HepG2 (cell line): Measurements from ENCODE around the gene SLX4. TPM values are rescaled to one million over a fixed set of nuclear protein-coding genes. Genes with fewer than 3 reads are reported as not detected.

Source experiments
- LCORL ChIP-seq, 2 experiments: fragments of 450-650 bp in 1 of 2; sonication (generic) in 1 of 2; formaldehyde crosslinking in 1 of 2; IDR thresholded peaks; 2 replicates each; pipeline versions ENCODE4 v1.5.0 to v1.6.1; 2017 to 2020; ENCODE audit warnings: antibody characterized with exemption in 1 of 2, missing genetic modification reagents in 1 of 2
- LRRFIP1 ChIP-seq: sonication (generic); formaldehyde crosslinking; conservative IDR thresholded peaks from 2 replicates; pipeline ENCODE4 v1.4.0; 2020; ENCODE audit warnings: missing genetic modification reagents
- RARA ChIP-seq: IDR thresholded peaks from 2 replicates; pipeline ENCODE4 v1.6.1; 2016; ENCODE audit warnings: missing genetic modification reagents, missing compliant biosample characterization
- SALL1 ChIP-seq: sonication (generic); formaldehyde crosslinking; IDR thresholded peaks from 2 replicates; pipeline ENCODE4 v1.8.0; 2022; ENCODE audit warnings: mild to moderate bottlenecking, missing genetic modification reagents
- SP4 ChIP-seq: sonication (generic); formaldehyde crosslinking; IDR thresholded peaks from 2 replicates; pipeline ENCODE4 v1.8.1; 2023; ENCODE audit warnings: mild to moderate bottlenecking, missing genetic modification reagents
- ZNF292 ChIP-seq: sonication (generic); formaldehyde crosslinking; IDR thresholded peaks from 2 replicates; pipeline ENCODE4 v1.8.1; 2022; ENCODE audit warnings: mild to moderate bottlenecking, low read depth, missing genetic modification reagents, borderline replicate concordance
- ZNF407 ChIP-seq: sonication (generic); formaldehyde crosslinking; IDR thresholded peaks from one replicate; pipeline ENCODE4 v1.5.1; 2020; ENCODE audit warnings: mild to moderate bottlenecking, missing genetic modification reagents; ENCODE audit errors: not compliant biosample characterization
- ZNF576 ChIP-seq: sonication (generic); formaldehyde crosslinking; IDR thresholded peaks from 2 replicates; pipeline ENCODE4 v1.4.0; 2020; ENCODE audit warnings: mild to moderate bottlenecking, missing genetic modification reagents
- ZNF777 ChIP-seq: sonication (generic); formaldehyde crosslinking; IDR thresholded peaks from 2 replicates; pipeline ENCODE4 v1.4.0; 2020; ENCODE audit warnings: missing genetic modification reagents
- polyA plus RNA-seq, 8 experiments: library from polyadenylated mRNA; depleted of rRNA in 3 of 8; stranded (reverse) in 7 of 8; unstranded in 1 of 8; fragments of >200 nt; fragmentation: Illumina TruSeq in 4 of 8; extraction: Trizol in 4 of 8; gene quantifications; 2 replicates each; pipeline versions ENCODE4 v1.2.1 to v1.2.3, GENCODE V29; 2011 to 2016; ENCODE audit warnings: low read depth in 4 of 8, missing spikeins in 1 of 8, mixed read lengths in 1 of 8; ENCODE audit not compliant: insufficient read depth in 1 of 8
- total RNA-seq, 5 experiments: library from RNA; depleted of rRNA; stranded (reverse); fragments of >200 nt; fragmentation: Illumina TruSeq; extraction: Trizol; gene quantifications; 2 replicates each; pipeline ENCODE4 v1.2.3, GENCODE V29; 2016; ENCODE audit warnings: low read depth in 1 of 5
- TF ChIP-seq, protein P1 (sequence below): sonication (generic); formaldehyde crosslinking; IDR thresholded peaks from 2 replicates; pipeline ENCODE4 v1.4.0; 2020; ENCODE audit warnings: missing genetic modification reagents
- TF ChIP-seq, protein P2 (sequence below): sonication (generic); formaldehyde crosslinking; IDR thresholded peaks from 2 replicates; pipeline ENCODE4 v1.8.0; 2022; ENCODE audit warnings: low read depth, missing genetic modification reagents

The SLX4 gene
- total and polyA plus RNA-seq, 2 of the 13 experiments (the other 11 are each of a cell fraction or from before 2014, with no cell fraction given): 1.1 to 3.6 TPM

- TF ChIP-seq ZNF407 (CRISPR knock-in tag) (peak; percentile 25), RARA (CRISPR knock-in tag) (peak; percentile 39), LRRFIP1 (CRISPR knock-in tag) (no peak), ZNF576 (CRISPR knock-in tag) (no peak), SP4 (CRISPR knock-in tag) (0 out of 2 replicates have a peak, but pooled peaks have one; percentile 29), LCORL (IDR thresholded peaks at IDR 0.05) (no peak), LCORL (CRISPR knock-in tag; IDR thresholded peaks at IDR 0.05) (no peak), ZNF292 (CRISPR knock-in tag) (peak; percentile 64; the same call in 1 of the 2 replicates), SALL1 (CRISPR knock-in tag) (peak; percentile 31; the same call in 1 of the 2 replicates), ZNF777 (no peak)
- TF ChIP-seq, protein P1, sequence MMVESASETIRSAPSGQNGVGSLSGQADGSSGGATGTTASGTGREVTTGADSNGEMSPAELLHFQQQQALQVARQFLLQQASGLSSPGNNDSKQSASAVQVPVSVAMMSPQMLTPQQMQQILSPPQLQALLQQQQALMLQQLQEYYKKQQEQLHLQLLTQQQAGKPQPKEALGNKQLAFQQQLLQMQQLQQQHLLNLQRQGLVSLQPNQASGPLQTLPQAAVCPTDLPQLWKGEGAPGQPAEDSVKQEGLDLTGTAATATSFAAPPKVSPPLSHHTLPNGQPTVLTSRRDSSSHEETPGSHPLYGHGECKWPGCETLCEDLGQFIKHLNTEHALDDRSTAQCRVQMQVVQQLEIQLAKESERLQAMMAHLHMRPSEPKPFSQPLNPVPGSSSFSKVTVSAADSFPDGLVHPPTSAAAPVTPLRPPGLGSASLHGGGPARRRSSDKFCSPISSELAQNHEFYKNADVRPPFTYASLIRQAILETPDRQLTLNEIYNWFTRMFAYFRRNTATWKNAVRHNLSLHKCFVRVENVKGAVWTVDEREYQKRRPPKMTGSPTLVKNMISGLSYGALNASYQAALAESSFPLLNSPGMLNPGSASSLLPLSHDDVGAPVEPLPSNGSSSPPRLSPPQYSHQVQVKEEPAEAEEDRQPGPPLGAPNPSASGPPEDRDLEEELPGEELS: 0 out of 2 replicates have a peak, but pooled peaks have one; percentile 11
- TF ChIP-seq, protein P2, sequence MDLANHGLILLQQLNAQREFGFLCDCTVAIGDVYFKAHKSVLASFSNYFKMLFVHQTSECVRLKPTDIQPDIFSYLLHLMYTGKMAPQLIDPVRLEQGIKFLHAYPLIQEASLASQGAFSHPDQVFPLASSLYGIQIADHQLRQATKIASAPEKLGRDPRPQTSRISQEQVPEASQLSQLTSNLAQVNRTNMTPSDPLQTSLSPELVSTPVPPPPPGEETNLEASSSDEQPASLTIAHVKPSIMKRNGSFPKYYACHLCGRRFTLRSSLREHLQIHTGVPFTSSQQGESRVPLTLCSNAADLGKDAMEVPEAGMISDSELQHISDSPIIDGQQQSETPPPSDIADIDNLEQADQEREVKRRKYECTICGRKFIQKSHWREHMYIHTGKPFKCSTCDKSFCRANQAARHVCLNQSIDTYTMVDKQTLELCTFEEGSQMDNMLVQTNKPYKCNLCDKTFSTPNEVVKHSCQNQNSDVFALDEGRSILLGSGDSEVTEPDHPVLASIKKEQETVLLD (CRISPR knock-in tag): no peak
These were observed 12.3 kb downstream of the SLX4 start (continued) for GRCh38 chr16:3599121-3599520.
